ENCODE measurements around the gene WHRN.

The WHRN gene

DNA sequence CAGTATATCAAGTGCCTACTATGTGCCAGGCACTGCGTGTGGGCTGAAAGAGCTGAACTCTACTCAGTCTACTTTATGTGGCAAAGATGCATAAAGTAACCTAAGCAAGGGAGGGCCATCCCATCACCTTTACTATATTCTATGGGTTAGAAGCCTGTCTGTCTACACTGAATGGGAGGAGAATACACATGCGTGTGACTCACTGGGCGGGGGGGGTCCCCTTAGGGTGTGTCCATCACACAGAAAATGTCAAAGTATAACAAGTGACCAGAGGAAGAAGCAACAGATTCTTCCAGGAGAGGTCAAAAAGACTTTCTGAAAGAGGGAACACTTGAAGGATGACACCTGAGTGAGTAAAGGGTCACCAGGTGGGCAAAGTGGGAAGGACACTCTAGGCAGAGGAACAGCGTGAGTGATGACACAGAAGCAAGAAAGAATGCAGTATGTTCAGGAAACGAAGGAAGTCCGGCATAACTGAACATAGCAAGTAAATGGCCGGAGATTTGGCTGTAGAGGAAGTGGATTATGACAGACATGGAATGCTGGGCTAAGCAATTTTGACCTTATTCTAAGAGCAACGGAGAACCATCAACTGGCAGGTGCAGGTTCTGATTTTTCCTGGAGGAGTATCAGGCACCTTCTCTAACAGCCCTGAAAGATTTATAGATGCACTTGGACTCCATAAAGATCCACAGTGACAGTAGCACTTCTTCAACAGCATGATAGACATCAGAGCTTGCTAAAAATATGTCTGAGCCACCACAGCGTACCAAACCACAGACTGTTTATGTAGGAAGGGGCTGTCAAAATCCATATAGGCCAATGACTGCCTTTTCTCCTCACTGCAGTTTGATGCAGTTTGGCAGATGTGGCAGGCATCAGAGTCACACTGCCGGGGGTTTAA lies 8.0 kb upstream of the WHRN start:
- no peak for DNase-seq

DNA sequence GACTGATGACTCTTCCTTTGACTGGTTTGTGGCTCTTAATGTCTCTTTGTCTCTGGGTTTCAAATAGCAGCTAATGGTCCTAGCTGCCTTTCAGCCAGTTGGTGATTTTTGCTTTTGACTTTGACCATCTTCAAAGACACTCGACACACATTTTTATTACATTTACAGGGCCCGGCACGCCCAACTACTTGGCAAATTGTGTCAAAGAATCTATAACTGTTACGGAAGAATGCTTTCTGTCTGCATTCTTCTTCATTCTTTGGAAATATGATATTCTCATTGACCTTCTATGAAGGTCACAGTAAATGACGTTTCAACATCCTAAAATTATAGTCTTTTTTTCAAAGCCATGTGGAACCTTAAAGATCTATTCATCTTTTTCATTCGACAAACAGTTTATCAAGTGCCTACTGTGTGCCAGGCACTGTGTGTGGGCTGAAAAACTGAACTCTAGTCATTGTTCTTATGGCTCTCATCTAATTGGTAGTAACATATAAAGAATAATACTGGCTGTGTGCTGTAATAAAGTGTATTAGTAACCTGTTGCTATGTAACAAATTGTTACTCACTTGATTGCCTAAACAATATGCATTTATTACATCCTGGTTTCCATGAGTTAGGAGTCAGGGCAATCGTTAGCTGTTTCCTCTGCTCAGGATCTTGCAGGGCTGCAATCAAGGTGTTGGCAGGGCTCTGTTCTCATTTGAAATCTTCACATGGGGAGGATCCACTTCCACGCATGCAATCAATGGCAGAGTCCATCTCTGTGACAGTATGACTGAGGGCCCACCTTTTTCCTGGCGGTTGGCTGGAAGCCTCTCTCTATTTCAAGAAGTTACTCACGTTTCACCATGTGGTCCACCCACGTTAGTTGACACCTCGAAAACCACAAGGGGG lies 7.0 kb upstream of the WHRN start:
- DNase-seq: no peak

DNA sequence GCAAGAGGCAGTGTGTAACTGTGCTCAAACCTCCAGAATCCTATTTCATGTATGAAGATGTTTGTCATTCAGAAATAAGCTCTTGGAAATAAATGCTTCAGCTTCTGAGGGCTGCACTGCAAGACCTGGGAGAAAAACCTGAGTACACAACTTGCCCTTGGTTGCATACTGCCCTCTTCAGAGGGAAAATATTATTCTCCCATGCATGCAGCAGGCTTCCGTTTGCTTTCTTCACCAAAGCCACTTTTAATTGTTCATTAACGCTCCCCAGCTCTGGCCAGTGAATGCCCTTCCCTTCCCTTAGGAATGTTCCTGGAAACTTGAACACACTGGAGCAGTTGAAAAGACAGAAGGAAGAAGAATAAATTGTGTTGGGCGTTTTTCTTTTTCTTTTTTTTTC lies 2.5 kb upstream of the WHRN start:
- no peak for DNase-seq

DNA sequence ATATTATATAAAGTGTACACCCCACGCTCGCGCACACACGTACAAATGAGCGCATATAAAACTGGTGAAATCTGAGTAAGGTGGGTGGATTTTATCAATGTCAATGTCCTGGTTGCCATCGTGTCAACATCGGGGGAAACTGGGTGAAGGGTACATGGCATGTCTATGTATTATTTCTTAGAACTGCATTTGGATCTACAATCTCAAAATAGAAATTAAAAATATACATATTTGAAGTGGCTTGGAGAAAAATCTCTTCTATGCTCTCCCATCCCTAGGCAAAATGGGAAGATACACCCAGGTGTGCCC lies 763 bp upstream of the WHRN start:
- DNase-seq: no peak

DNA sequence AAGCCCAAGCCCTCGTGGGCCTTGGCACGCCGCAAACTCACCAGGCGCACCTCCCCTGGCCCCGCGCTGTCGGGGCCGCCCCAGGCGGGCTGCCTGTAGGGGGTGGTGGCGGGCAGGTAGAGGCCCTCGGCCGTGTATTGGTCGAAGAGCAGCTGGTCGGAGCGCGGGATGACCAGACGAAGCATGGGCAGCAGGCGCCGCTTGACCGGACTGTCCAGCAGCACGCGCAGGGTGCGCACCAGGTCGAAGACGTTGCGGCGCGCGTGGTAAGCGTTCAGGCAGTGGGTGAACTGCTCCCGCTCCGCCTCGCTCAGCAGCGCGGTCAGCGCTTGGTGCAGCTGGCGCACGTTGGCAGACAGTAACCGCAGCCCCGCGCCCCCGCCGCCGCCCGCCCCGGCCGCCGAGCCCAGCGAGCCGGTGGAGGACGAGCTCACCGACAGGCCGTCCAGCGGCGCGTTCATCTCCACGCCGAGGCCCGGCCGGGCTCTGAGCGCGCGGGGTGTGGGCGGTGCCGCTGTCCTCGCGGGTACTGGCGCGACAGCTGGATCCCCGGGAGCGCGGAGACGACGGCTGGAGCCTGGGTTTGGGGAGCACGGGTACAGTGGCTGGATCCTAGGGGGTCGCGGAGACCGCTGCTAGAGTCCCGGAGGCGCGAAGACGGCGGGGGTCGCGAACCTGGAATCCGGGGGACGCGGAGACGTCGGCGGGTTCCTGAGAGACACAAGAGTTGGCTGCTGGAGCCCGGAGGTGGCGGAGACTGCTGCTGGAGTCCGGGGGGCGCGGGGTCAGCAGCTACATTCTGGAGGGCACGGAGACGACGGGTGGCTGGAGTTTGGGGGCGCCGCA lies 709 bp downstream of the WHRN start:
- no peak for DNase-seq

DNA sequence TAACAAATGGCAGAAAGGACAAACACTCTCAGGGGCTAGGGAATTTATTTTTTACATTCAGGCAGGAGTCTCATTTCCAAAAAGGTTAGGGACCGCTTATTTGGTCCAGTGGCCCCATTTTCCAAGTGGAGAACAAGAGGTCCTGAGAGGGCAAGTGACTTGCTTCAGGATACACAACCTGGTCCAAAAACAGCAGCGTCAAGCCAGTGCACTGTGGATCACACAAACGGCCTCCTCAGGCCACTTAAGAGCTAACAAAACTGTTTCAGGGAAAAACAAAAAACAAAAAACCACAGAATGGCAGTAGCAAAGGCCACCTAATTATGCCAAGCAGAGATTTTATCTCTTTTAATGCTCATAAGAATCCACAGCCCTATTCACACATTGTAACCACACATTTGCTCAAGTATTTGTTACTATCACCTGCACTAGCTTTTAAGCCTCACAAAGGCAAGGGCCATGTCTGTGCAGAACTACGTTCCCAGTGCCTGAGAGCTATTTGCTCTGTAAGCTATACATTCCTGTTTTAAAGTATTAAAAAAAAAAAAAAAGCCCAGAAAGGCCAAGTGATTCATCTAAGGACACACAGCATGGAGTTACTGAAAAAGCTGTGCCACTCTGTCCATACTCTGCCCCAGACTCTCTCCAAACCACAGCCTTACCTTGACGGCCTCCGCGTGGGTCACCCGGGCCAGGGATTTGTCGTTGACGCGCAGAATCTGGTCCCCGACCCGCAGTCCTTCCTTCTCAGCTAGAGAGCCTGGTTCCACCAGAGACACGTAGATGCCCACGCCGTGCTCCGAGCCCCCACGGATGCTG lies 1.5 kb downstream of the WHRN start:
- no peak for DNase-seq

DNA sequence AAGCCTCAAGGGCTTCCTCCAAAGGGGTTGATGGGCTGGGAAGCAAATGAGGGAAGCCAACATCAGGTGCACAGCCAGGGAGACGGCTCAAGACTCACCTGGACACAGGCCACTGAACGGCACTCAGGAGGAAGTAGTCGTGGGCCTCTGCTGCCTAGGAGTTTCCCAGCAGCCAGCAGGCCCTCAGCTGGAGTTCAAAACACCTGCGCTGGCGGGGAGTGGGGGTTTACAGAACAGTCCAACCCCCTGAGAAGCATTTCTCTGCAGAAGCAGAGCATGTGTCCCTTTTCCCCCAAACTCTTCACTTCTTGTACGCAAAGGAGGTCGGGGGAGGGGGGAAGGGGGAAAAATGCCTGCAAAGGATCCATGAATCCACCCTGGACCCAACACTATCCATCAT lies 2.3 kb downstream of the WHRN start:
- DNase-seq: no peak

DNA sequence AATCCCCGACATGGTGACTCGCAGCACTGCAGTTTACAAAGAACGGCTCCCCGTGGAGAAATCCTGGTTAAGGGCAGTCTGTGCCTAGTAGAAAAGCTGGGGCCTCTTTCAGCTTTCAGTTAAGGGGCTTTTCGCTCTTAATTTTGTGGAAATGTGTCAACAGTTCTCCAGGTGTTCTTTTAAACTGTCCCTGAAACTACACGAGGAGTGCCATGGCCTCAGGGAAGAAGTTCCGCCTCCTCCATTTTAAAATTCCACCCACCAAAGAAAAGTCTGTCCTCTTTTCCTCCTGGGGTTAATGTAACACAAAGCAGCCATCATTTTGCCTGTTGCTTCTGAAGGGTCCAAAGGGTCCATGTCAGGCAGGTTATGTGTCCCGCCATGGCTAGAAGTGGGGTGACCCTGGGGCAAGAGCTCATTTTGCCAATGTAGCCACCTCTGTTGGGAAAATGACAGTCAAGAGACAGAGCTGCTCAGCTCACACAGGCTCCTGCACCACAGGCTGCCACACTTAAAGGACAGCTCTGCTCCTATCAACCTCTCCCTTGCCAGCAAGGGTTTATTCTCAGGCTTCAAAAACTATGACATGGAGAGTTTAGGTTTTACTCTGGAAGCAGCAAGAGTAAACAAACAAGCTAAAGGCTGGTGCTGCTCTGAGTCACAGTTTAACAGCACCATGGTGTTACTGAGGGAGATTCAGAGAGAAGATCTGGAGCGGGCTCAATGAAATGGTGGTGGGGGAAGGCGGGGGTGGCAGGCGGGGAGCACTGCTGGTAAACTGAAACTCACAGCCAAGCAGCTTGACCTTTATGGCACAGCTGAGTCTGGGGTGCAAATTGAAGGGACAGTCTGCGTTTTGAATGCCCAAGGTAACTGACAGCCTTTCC lies 3.2 kb downstream of the WHRN start:
- peak; percentile 25 for DNase-seq

DNA sequence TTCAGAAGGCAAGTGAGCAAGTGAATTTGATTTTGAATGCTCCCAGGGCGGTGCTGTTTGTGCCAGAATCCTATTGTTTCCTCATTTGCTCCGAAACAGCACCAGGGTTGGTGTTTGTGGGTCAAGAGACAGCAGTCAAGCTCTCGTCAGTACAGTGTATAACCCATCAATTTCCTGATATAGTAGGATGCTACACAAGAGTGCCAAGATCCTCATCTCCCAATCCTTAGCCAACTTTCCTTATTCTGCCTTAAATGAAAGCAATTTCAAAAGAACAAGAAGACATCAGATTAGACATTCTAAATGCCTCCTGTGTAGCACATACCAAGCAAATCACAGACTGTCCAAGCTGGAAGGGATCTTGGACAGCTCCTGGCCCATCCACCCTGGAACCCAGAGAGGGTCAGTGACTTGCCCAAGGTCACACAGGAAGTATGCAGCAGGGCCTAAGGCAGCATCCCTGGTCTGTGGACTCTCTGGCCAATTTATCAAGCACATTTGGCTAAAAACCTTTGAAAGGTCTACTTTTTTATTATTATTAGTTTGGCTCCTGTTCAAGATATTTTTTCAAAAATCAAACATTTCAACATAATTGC lies 4.5 kb downstream of the WHRN start:
- DNase-seq: no peak

DNA sequence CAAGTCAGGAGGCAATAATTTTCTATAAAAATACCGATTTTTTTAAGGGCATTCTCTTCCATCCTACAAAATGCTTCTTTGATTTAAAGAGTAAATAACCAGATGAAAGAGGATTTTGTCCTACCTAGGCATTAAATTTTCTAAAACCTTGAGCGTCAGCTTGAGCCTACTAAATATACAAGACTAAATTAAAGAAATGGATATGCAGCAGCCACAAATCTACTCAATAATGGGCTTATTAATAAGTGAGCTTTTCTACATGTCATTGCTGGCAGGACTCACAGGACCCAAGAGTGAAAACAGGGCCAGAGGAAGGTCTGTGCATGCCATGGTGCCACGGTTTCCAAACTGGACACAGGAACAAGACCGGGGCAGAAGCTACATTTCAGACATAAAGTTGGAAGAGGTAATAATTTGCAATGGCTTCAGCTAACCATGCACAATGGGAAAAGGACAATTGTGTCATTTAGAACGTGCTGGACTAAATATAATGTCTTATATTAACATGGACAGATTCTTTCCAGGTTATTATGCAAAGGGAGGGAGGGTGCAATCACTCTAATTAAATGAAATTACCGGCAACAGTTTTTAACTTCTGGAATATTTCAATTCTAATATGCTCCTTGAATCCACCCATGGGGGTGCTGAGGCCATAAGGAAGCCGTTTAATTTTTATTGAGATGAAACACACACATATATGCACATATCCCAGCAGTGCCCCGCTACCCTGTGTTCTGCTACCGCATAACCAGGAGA lies 5.2 kb downstream of the WHRN start:
- no peak for DNase-seq

DNA sequence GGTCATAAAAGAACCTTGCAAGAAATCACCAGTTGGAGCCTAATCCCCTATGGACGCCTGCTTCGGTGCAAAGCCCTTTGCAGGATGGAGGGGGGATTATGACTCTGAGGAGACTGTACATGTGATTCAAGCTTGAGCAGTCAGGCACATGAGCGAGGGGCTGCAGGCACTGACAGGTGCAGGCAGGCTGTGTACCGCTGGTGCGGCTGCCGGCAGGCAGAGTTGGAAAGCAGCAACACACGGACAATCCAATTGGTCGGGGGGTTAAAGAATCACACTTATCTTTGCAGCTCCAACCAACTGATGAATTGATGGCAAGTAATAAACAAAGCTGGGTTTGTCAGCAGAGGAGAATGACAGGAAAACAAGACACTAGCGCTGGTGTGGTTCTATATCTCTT lies 5.7 kb downstream of the WHRN start:
- DNase-seq: no peak

DNA sequence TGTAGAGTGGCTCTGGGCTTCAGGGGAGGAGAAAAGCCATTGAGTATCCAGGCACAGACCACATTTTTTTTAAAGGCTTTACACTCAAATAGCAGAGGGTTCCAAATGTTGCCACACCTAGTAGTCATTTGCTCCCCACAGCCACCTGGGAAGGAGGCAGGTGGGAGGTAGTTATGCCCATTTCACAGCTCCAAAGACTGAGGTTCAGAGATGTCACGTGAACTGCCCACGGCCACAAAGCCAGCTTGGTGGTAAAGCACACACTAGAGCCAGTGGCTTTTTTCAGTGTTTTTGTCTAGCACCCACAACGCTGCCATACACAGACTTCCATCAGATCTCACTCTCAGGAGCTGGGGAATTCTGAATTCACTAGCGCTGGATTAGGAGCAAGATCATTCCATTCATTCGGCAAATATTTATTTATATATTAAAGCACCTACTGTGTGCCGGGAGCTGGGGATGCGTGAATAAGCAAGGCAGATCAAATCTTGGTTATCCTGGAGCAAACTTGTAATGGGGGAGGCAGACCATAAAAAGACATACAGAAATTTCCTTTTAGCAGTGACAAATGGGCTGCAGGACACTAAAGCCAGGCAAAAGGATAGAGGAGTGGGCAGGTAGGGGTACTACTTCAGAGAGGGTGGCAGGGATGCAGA lies 7.4 kb downstream of the WHRN start:
- no peak for DNase-seq

DNA sequence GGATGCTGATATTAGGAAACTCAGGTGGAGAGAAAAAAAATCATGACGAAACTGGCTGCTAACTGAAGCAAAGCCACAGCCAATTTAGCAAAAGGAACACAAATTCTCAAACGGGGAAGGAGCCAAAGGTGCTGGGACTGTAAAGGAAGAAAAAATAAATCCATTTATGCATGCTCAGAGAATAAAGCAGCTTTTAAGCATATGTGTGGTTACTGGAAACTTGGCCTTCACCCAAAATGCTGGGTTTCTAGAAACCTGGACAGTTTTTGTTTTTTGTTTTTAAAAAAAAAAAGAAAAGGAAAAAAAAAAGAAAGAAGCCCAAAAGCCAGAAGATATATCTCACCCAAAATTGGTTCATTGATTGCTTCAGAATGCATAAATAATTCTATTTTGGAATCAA lies 8.0 kb downstream of the WHRN start:
- DNase-seq: no peak

DNA sequence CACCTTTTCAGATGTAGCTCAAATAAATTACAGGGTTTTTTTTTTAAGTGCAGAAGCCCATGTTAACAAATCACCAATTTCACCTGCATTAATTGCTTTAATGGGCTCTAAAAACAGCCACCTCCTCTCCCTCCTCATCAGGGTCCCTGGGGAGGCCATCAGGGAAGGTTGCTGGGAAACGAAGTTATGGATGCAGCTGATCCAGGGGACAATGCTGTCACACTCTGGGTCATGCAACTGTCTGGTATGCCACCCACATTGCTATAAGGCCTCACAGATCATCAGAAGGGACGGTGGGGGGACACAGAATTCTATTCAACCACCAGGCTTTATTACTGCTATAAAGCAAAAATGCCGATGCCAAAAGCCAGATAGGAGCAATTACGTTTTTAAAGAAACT lies 9.3 kb downstream of the WHRN start:
- no peak for DNase-seq

DNA sequence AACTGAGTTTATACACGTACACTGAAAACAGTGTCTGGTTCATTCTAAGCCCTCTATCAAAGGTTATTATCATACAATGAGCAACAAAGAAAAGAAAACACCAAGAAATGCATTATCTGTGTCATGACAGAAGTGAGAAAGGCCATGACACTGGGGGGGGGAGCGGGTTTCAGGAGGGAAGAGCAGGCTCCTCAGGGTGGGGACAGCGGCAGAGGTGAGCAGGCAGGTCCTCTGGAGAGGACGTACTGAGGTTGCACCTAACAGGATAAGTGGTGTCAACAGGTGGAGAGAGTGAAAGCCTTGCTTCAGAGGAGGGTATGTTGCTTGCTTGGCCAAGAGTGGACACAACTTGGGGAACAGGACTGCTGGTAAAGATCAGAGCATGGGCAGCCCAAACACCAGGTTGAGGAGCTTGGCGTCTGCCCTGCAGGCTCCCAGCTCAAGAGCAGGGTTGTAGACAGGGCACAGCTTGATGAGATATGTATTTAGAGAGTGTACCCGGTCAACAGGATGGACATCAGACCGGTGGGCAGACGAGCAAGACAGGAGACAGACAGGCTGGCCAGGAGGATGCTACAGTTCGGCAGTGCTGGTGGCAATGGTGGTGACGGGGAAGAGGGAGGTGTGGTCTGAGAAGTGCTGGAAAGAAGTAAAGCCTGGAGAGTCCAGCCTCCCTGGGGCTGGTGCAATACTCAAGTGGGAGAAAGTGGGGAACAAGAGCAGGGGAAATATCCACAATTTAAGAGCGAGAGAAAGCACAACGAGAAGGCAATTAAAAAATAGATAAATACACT lies 10.3 kb downstream of the WHRN start:
- DNase-seq: no peak

DNA sequence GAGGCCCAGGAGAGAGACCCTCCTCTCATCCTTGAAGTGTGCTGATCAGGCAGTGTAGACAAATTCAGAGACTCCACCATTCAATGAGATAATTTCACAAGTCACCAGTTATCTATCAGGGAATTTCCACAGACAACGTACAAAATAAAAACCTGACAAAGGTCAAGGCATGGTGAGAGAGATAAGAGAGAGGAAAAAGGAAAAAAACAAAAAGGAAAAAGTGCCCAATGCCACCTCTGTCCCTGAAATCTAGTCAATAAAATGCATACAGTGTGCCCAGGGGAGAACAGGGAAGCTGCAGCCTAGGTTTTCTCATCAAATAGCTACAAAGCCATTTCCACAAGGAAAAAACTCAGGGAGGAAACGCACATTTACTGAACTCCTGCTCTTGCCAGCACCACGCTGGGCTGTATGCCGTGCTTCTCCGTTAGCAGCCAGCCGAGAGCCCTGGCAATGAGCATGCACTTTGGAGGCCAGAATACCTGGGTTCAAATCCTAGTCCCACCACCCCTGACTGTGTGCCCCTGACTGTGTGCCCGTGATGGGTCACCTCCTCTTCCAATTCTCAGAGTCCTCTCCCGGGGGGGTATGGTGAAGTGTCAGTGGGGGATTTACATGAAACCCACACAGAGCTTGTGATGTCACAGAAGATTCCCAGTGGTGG lies 11.6 kb downstream of the WHRN start:
- DNase-seq: no peak

DNA sequence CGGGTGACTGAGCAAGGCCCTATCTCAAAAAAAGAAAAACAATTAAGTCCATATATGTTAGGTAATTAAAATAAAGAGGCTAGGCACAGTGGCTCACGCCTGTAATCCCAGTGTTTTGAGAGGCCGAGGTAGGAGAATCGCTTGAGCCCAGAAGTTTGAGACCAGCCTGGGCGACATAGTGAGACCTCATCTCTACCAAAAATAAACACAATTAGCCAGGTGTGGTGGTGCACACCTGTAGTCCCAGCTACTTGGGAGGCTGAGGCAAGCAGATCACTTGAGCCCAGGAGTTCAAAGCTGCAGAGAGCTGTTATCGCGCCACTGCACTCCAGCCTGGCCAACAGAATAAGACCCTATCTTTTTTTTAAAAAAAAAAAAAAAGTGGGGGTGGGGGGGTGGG lies 12.3 kb downstream of the WHRN start:
- no peak for DNase-seq

DNA sequence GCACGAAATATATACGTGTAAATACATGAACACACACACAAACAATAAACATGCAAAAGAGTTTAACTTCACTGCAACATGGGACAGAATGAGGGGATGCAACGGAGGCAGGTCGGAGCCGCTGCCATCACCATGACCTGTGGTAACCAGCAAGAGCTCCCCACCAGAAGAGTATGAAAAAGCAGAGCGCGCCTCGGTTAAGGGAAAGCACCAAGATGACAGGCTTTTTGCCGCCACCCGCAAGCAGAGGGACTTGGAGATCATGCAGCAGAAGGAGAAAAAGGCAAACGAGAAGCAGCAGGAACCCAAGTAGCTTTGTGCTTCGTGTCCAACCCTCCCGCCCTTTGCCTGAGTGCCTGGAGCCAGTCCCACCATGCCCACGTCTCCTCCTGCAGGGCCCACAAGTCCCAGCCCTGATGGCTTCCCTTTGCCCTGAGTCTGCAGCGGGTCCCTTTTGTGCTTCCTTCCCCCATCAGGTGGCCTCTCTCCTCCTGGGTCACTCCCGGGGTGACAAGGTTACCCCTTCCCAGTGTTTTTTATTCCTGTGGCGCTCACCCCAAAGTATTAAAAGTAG lies 13.8 kb downstream of the WHRN start:
- DNase-seq: no peak
